Spleen (tissue), 7 donors: ENCODE measurements around the gene COL26A1.

Experiments used
- POLR2A ChIP-seq, 3 donors: fragments of 450-650 bp; IDR thresholded peaks; one replicate each; pipeline ENCODE4 v1.5.1; 2017; ENCODE audit warnings: antibody characterized with exemption in 3 of 3, mild to moderate bottlenecking in 1 of 3
- TF ChIP-seq, protein P1 (sequence below), 11 experiments: fragments of 200-600 bp in 7 of 11; fragments of 450-650 bp in 4 of 11; sonication (generic) in 4 of 11; IDR thresholded peaks in 8 of 11; conservative IDR thresholded peaks in 3 of 11; 1 replicate in 7 of 11; 2 replicates in 4 of 11; pipeline versions ENCODE4 v1.4.0 to v1.8.0; 2016 to 2021; ENCODE audit warnings: antibody characterized with exemption in 11 of 11, inconsistent platforms in 4 of 11, mild to moderate bottlenecking in 1 of 11
- donor health status: DM: no; HTN: no; CAD: no; lungs with moderate emphysema.
- donor health status: DM: no; HTN: no; CAD: no.
- donor health status: DM: no; HTN: no; CAD: no.

DNA sequence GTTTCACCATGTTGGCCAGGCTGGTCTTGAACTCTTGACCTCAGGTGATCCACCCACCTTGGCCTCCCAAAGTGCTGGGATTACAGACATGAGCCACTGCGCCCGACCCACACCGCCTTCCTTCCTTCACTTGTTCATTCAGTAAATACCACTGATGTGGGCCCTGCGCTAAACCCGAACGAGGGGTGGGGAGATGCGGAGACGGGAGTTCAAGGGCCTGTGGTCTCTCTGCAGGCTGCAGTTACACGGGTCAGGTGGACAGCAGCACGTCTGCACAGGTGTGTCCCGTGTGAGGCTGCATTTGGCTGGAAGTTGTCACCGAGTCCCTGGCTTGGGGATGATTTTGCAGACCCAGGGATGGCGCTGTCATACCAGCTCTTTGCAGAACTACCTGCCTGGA is 38.1 kb downstream of the COL26A1 start:
- TF ChIP-seq POLR2A (IDR thresholded peaks at IDR 0.05) = no peak
- TF ChIP-seq, protein P1, sequence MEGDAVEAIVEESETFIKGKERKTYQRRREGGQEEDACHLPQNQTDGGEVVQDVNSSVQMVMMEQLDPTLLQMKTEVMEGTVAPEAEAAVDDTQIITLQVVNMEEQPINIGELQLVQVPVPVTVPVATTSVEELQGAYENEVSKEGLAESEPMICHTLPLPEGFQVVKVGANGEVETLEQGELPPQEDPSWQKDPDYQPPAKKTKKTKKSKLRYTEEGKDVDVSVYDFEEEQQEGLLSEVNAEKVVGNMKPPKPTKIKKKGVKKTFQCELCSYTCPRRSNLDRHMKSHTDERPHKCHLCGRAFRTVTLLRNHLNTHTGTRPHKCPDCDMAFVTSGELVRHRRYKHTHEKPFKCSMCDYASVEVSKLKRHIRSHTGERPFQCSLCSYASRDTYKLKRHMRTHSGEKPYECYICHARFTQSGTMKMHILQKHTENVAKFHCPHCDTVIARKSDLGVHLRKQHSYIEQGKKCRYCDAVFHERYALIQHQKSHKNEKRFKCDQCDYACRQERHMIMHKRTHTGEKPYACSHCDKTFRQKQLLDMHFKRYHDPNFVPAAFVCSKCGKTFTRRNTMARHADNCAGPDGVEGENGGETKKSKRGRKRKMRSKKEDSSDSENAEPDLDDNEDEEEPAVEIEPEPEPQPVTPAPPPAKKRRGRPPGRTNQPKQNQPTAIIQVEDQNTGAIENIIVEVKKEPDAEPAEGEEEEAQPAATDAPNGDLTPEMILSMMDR (IDR thresholded peaks at IDR 0.05 in 8 of 11, conservative IDR thresholded peaks at IDR 0.05 in 3 of 11) = no peak
